Activated CD4-positive, alpha-beta T cell treated with anti-CD3 and anti-CD28 coated beads, Interleukin-2, amount 10 ng/mL, durations not matched to agents 24 days and 14 days (primary cell): ENCODE results near the gene TSNAXIP1. TPM values are rescaled to one million over a fixed set of nuclear protein-coding genes. Genes with fewer than 3 reads are reported as not detected.
"Not testable (repeated sequence)": the region's sequence is repeated elsewhere in the genome, so short reads cannot be mapped to it uniquely, and the experiment has no call there.

ENCODE experiments used
- DNase-seq: peaks from one replicate; pipeline ENCODE4 v3.0.0; 2022
- H3K27ac Mint-ChIP-seq: one replicate; pipeline ENCODE4 v1.8.0; 2022; ENCODE audit warnings: mild to moderate bottlenecking, mixed read lengths
- H3K27me3 Mint-ChIP-seq: one replicate; pipeline ENCODE4 v1.8.0; 2022; ENCODE audit warnings: mixed read lengths
- H3K36me3 Mint-ChIP-seq: one replicate; pipeline ENCODE4 v1.8.0; 2022; ENCODE audit warnings: low read depth, mild to moderate bottlenecking, mixed read lengths
- H3K4me1 Mint-ChIP-seq: one replicate; pipeline ENCODE4 v1.8.0; 2021; ENCODE audit warnings: mixed read lengths
- H3K4me3 Mint-ChIP-seq: one replicate; pipeline ENCODE4 v1.8.0; 2022; ENCODE audit warnings: mild to moderate bottlenecking, moderate library complexity, mixed read lengths
- H3K9me3 Mint-ChIP-seq: one replicate; pipeline ENCODE4 v1.8.0; 2021; ENCODE audit warnings: mixed read lengths
- intact Hi-C: fragments of 100-400 bp; cut with micrococcal nuclease; formaldehyde crosslinking; loops from one replicate; pipeline ENCODE4 v1.15.1; 2023
- total RNA-seq: library from RNA; stranded (reverse); gene quantifications from 2 replicates; pipeline ENCODE4 v1.2.3, GENCODE V29; 2022

Gene TSNAXIP1
- total RNA-seq, 1 donor from 2014 or later = 0.65 TPM

DNA sequence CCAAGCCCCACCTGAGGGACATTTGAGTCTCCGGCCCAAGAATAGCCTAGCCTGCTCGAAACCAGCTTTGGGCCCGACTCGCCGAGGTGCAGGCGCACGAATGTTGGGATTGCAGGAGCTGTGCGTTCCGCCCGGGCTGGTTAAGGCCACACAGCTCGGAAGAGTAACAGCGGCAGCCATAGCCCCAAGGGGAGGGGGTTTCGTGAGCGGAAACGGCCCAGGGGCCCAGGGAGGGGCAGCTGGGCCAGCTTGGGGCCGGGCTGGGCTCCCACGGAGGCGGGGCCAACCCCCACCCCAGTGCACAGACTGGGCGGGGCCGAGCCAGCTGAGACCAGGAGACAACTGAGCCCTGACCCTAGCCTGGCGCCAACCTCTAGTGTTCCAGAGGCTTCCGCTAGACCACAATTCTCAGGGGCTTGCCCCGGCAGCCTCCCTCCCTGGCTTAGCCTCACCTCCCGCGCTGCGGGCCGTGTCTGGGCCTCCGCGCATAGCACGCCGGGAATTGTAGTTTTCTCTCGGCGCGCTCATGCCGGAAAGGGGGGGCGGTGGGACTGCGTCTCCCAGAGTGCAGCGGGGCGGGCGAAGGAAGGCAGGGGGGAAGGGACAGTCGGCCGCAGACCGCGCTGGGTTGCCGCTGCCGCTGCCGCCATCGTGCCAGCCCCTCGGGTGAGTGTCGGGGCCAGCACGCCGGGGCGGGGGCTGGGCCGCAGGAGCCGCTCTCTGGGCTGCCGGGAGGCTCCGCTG lies 39.8 kb downstream of the TSNAXIP1 start, which contains the start of gene NUTF2:
TSS of gene NUTF2 (plus strand) at position 614 of the 744 bp plus-strand sequence. CDS start 18,198 bp downstream, outside the sequence.
- DNase-seq = peak; percentile 99
- Mint-ChIP-seq H3K4me3 (peak within 1 kb of the TSS; percentile 93), H3K27me3 (no peaks in the 10 kb centered on the region), H3K4me1 (peaks cover 32% of the 10 kb centered on the region), H3K27ac (peak within 1 kb of the TSS; percentile 88), H3K36me3 (peaks cover 17% of the 10 kb centered on the region), H3K9me3 (no peaks in the 10 kb centered on the region)
- intact Hi-C loops = loop anchor here (1.0 to 10.0 kb wide), 9 partner anchors 13 to 602 kb away; partner anchors contain the start of genes ACD, EDC4, FHOD1 and GFOD2

DNA sequence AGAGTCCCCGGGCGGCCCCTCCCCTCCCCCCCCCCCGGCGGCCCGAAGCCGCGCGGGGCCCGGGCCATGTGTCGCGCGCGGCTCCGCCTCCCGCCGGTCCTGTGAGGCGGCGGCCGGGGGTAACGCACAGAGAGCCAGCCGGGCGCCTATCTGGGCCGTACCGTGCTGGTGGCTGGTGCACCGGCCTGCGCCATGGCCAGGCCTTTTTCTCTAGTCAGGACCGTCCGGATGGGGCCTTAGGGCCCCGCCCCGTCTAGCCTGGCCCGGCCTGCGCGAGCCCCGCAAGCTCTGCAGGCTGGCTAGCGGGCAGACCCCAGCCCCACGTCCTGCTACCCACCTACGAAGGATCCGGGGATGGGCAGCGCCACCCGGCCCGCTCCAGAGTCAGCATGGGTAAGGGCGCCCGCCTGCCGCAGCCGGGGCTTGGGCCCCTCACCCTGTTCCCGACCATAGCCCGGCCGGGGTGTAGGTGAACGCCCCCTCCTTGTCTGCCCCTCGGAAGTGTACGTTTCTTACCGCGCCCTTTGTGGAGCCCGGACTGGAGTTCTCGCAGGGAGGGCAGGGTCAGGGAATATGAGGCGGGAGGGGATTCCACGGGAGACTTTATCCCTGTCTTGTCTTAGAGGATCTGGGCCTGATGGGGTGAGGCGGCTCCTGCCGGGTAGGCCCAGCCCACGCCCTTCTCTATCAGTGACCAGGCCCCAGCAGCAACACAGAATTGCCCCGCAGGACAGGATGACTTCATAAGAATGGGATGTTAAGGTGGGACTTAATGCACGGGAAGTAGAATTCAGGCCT lies 40.6 kb downstream of the TSNAXIP1 start, which contains the start of gene CENPT:
TSS of gene CENPT (minus strand) at position 630 of the 798 bp plus-strand sequence. CDS start 13,834 bp downstream, outside the sequence.
- intact Hi-C loops = loop anchor here (1.0 to 10.0 kb wide), 3 partner anchors 26 to 602 kb away; partner anchors contain the start of genes ACD, EDC4, FHOD1 and PARD6A
- H3K4me3 Mint-ChIP-seq = peak within 1 kb of the TSS; percentile 93
- H3K27me3 Mint-ChIP-seq = no peaks in the 10 kb centered on the region
- H3K4me1 Mint-ChIP-seq = peaks cover 29% of the 10 kb centered on the region
- peaks cover 17% of the 10 kb centered on the region for H3K36me3 Mint-ChIP-seq
- peak within 1 kb of the TSS; percentile 88 for H3K27ac Mint-ChIP-seq
- no peaks in the 10 kb centered on the region for H3K9me3 Mint-ChIP-seq
- DNase-seq = no peak

DNA sequence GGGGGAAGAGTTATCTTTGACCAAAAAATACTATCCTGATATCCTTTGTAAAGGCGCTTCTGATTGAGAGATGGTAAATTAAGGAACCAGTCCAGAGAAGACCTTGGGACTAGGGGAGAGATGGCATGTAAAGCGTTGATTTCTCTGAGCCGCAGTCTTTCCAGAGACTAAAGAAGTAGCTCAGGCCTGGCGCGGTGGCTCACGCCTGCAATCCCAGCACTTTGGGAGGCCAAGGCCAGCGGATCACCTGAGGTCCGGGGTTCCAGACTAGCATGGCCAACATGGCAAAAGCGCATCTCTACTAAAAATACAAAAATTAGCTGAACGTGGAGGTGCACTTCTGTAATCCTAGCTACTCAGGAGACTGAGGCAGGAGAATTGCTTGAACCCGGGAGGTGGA lies 41.4 kb downstream of the TSNAXIP1 start:
- no peaks in the 10 kb centered on the region for H3K9me3 Mint-ChIP-seq
- peak overlapping the region; percentile 93 for H3K4me3 Mint-ChIP-seq
- intact Hi-C loops = loop anchor here (10.0 kb wide), 1 partner anchor 603 kb away; the partner anchor contains the start of genes FHOD1 and SLC9A5
- DNase-seq = no peak
- peaks cover 29% of the 10 kb centered on the region for H3K4me1 Mint-ChIP-seq
- H3K27ac Mint-ChIP-seq = peak overlapping the region; percentile 88
- no peaks in the 10 kb centered on the region for H3K27me3 Mint-ChIP-seq
- H3K36me3 Mint-ChIP-seq = peaks cover 17% of the 10 kb centered on the region

DNA sequence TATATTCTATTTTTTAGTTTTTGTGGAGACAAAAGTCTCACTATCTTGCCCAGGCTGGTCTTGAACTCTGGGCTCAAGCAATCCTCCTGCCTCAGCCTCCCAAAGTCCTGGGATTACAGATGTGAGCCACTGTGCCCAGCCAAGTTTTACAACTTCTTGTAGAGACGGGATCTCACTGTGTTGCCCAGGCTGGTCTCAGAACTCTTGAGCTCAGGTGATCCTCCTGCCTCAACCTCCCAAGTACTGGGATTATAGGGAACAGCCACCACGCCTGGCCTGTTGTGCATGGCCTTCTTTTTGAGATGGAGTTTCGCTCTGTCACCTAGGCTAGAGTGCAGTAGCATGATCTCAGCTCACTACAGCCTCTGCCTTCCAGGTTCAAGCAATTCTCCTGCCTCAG lies 47.0 kb downstream of the TSNAXIP1 start:
- Mint-ChIP-seq H3K4me1 (peaks cover 22% of the 10 kb centered on the region), H3K27ac (no peak overlapping the region)

DNA sequence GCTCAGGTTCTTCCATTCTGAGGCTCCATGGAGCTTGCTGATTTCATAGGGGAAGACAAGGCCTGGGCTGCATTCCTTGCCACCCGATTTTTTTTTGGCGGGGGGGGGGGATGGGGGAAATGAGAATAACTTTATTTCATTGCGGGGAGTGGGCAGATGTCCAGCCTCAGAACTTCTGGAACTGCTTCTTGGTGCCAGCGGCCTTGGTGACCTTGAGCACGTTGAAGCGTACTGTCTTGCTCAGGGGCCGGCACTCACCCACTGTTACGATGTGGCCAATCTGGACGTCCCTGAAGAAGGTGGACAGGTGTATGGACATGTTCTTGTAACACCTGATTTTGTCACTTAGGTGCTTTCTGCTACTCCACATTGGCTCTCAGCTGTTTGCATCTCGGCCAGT lies 49.1 kb downstream of the TSNAXIP1 start:
- DNase-seq = no peak
- no peaks in the 10 kb centered on the region for H3K27me3 Mint-ChIP-seq
- no peak overlapping the region for H3K27ac Mint-ChIP-seq
- intact Hi-C loops = no loop called here
- peaks cover 6% of the 10 kb centered on the region for H3K36me3 Mint-ChIP-seq
- H3K4me1 Mint-ChIP-seq = peaks cover 22% of the 10 kb centered on the region
- H3K9me3 Mint-ChIP-seq = no peaks in the 10 kb centered on the region
- H3K4me3 Mint-ChIP-seq = no peak overlapping the region

More for the DNA sequence above, 47.0 kb downstream of the TSNAXIP1 start:
- intact Hi-C loops = no loop called here
- Mint-ChIP-seq H3K4me3 (no peak overlapping the region), H3K9me3 (no peaks in the 10 kb centered on the region), H3K36me3 (peaks cover 8% of the 10 kb centered on the region), H3K27me3 (no peaks in the 10 kb centered on the region)
- DNase-seq = no peak

DNA sequence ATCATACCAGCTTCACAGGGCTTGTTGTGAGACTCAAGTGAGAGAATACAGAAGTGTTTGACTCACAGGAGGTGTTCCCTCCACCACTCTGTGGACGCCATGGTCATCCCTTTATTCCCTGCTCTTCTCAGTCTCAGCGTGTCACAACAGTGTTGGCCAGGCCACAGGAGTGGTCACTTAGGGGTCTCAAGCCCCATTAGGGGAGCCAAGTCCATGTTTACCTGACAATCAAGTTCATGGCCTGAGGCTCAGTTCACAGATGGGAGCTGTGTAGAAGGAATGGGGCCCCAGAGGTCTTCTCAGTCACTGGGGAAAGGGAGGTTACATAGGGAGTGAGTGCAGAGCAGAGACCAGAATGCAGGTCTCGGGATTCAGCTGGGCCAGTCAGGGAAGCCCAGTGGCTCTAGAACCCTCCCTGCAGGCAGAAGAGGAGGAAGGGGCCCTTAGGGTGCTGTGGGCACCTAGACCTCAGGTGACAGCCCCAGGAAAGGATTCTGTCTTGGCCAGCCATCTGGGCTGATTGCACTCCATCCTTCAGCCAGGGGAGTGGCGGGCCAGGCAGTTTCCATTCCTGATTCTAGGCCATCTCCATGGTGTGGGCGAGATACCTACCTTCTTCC lies 50.3 kb downstream of the TSNAXIP1 start:
- Mint-ChIP-seq H3K36me3 (peaks cover 11% of the 10 kb centered on the region), H3K4me1 (peaks cover 27% of the 10 kb centered on the region), H3K9me3 (no peaks in the 10 kb centered on the region), H3K27ac (peak overlapping the region; percentile 57), H3K4me3 (no peak overlapping the region), H3K27me3 (no peaks in the 10 kb centered on the region)
- no peak for DNase-seq
- intact Hi-C loops = no loop called here

DNA sequence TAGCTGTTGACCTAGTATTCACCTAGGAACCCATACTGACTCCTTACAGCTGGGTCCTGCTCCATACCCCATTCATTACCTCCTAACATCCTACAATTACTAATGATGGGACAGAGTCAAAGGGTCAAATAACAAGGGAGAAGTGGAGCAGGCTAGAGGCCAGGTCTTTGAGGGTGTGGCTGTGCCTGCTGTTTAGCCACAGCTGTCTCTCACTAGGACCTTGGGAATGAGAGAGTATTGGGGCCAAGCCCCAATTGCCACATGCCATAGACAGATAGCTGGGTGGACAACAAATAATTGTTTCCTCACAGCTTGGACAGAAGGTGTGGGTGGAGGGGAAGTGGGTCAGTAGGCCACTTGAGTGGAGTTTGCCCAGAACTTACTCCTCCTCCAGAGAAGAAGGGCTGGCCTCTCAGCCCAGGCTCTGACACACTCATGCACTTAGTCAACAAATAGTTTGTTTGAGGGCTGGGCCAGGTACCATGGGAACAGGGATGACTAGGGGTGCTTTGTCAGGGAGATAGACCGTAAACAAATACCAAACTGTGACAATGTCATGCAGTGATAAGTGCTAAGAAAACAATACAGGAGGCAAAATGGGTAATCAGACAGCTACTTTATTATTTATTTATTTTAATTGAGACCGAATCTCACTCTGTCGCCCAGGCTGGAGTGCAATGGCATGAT lies 51.0 kb downstream of the TSNAXIP1 start:
- Mint-ChIP-seq H3K27me3 (no peaks in the 10 kb centered on the region), H3K4me1 (peaks cover 27% of the 10 kb centered on the region), H3K4me3 (no peak overlapping the region), H3K27ac (peak overlapping the region; percentile 57), H3K36me3 (peaks cover 14% of the 10 kb centered on the region), H3K9me3 (no peaks in the 10 kb centered on the region)
- intact Hi-C loops = no loop called here
- DNase-seq = no peak

DNA sequence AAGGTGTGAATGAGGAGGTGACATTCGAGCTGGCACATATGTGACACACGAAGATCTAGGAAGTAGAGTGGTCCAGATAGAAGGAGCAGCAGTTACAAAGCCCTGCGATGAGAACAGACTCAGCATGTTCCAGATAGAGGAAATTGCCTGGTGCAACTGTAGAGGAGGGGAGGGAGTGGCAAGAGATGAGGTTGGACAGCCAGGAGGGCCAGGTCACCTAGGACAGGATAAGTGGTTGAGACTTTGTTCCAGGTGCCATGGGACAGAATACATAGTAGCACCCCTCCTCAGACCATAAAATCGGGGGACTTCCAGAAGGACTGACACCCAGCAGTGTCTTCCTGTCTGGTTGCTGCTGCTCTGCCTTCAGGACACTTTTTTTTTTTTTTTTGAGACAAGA lies 51.8 kb downstream of the TSNAXIP1 start:
- Mint-ChIP-seq H3K4me1 (peaks cover 27% of the 10 kb centered on the region), H3K36me3 (peaks cover 14% of the 10 kb centered on the region), H3K27ac (peak overlapping the region; percentile 57), H3K4me3 (no peak overlapping the region), H3K27me3 (no peaks in the 10 kb centered on the region), H3K9me3 (no peaks in the 10 kb centered on the region)
- intact Hi-C loops = no loop called here
- DNase-seq = no peak

DNA sequence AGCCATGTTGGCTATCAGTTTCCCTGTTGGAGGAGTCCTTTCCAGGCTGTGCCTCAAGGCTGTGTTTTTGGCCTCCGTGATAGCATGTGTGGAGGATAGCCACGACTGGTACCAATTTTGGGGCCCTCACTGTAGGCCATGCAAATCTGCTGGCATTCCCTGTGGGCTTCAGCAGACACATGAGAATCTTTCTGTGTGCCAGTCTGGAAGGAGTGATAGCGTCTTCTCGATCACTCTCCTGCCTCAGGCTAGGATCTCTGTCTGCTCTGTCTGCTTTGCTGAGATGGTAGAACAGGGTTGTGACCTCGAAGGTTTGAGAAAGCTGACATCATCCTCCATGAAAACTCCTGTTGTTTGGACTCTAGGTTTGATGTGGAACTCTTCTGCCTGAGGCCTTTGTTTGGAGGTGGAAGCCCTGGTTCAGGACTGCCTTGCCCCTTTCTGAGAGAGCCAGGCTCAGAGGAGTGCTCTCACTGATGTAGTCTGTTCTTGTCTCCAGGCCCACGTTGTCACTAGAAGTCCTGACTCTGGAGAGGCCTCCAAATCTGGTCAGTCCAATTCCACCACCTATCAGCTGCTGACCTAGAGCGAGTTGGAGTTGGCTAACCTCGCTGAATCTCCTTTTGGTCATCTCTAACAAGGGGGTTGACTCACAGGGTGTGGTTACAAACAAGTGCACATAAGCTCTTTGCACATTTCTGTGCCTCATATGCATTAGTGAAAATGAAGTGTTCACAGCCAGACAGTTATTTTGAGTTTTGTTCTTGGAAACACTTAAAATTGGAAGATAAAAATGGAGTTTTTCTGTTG lies 54.1 kb downstream of the TSNAXIP1 start:
- H3K27me3 Mint-ChIP-seq = no peaks in the 10 kb centered on the region
- peaks cover 22% of the 10 kb centered on the region for H3K36me3 Mint-ChIP-seq
- no peaks in the 10 kb centered on the region for H3K9me3 Mint-ChIP-seq
- intact Hi-C loops = no loop called here
- no peak overlapping the region for H3K4me3 Mint-ChIP-seq
- peak overlapping the region; percentile 15 for H3K27ac Mint-ChIP-seq
- H3K4me1 Mint-ChIP-seq = peaks cover 22% of the 10 kb centered on the region
- DNase-seq = no peak

DNA sequence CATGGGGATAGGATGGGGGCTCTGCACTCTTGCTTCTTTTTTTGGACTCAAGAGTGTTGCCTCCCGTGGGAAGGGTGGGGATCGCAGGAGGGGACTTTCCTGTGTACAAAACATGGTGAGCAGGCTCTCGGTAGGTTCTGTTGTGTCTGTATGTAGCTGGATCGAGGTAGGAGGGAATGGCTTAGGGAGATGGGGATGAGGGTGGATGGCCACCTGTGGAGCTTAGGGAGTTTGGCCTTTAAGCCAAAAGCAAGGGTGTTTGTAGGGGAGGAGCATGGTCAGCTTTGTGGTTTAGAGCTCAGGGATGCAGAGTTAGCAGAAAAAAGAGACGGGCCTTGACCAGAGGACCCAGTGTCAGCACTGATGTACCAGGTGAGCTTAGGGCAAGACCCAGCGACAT lies 55.2 kb downstream of the TSNAXIP1 start:
- Mint-ChIP-seq H3K27me3 (no peaks in the 10 kb centered on the region), H3K27ac (no peak overlapping the region), H3K4me3 (no peak overlapping the region), H3K36me3 (peaks cover 29% of the 10 kb centered on the region), H3K4me1 (peaks cover 22% of the 10 kb centered on the region), H3K9me3 (no peaks in the 10 kb centered on the region)
- intact Hi-C loops = no loop called here
- DNase-seq = no peak

DNA sequence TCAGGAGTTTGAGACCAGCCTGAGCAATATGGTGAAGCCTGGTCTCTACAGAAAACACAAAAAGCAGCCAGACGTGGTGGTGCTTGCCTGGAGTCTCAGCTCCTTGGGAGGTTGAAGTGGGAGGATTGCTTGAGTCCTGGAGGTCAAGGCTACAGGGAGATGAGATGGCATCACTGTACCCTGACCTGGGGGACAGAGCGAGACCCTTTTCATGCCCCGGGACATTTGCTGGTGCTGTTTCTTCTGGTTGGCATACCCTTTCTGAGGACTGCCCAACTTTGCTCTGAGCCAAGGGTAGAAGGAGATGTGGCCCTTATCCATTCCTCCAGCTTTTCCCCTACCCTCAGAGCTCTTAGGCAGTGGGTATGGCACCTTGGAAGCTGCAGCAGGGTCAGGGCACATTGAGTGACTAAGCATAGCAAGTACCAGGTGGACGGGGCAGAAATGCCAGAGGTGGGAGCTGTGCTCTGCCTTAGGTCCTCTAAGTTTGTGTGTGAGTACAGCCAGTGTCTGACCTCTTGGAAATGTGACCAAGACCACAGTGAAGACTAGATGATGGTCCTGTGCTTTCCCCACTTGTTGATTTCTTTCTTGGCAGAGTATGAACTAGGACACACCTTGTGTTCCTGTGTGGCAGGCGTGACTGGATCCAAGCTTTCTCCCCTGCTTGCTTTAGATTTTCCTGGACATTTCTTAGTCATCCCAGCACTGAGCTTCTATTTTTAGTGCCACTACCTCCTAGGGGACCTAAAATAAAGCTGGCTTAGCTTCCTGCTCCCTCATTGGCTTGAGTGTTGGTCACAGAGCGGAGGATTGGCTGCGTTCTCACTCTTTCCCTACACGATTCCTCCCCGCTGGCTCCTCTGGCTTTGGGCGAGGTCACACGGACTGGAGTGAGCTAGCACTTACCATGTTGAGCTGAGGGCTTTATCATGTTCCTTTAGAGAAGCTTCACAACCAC lies 56.2 kb downstream of the TSNAXIP1 start:
- no peaks in the 10 kb centered on the region for H3K9me3 Mint-ChIP-seq
- H3K4me1 Mint-ChIP-seq = peaks cover 13% of the 10 kb centered on the region
- H3K27me3 Mint-ChIP-seq = no peaks in the 10 kb centered on the region
- H3K36me3 Mint-ChIP-seq = peaks cover 30% of the 10 kb centered on the region
- no peak for DNase-seq
- H3K4me3 Mint-ChIP-seq = no peak overlapping the region
- no peak overlapping the region for H3K27ac Mint-ChIP-seq
- intact Hi-C loops = no loop called here

DNA sequence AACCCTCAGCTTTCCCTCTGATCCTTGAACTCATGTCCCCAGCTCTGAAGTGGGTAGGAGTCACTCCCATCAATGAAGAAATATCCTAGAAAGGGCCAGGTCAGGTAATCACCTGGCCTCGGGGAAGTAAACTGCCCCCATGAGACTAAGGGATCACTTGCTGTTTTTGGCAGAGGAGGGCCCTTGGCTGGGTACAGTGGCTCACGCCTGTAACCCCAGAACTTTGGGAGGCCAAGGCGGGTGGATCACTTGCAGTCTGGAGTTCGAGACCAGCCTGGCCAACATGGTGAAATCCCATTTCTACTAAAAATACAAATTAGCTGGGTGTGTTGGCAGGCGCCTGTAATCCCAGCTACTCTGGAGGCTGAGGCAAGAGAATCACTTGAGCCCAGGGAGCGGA lies 57.4 kb downstream of the TSNAXIP1 start:
- H3K4me3 Mint-ChIP-seq, DNase-seq, H3K27ac Mint-ChIP-seq, H3K4me1 Mint-ChIP-seq, H3K27me3 Mint-ChIP-seq, intact Hi-C loops, H3K9me3 Mint-ChIP-seq: not testable (repeated sequence)
- H3K36me3 Mint-ChIP-seq = peaks cover 31% of the 10 kb centered on the region
